NCI-H187 treated with DMSO at 0.1 percent for 48 hours (cell line): Measurements from ENCODE around the gene TMUB1.

ENCODE experiments used
- DNase-seq: peaks from one replicate; lab custom pipeline; 2025; lab: John Stamatoyannopoulos, UW

TMUB1 gene

GRCh38 chr7:151083071-151083823 is at the start of gene TMUB1:
Gene TMUB1 (minus strand): TSS chr7:151083493. CDS start chr7:151082563, 930 bp downstream.
- no peak for DNase-seq

- no peak for DNase-seq
Observed at GRCh38 chr7:151132461-151133205, 49.3 kb upstream of the TMUB1 start.

- DNase-seq = no peak
Observed at GRCh38 chr7:151131592-151132293, 48.5 kb upstream of the TMUB1 start.

- no peak for DNase-seq
Observed at GRCh38 chr7:151131224-151131591, 47.9 kb upstream of the TMUB1 start.

GRCh38 chr7:151130741-151131157 is 47.5 kb upstream of the TMUB1 start:
- DNase-seq = no peak

DNA sequence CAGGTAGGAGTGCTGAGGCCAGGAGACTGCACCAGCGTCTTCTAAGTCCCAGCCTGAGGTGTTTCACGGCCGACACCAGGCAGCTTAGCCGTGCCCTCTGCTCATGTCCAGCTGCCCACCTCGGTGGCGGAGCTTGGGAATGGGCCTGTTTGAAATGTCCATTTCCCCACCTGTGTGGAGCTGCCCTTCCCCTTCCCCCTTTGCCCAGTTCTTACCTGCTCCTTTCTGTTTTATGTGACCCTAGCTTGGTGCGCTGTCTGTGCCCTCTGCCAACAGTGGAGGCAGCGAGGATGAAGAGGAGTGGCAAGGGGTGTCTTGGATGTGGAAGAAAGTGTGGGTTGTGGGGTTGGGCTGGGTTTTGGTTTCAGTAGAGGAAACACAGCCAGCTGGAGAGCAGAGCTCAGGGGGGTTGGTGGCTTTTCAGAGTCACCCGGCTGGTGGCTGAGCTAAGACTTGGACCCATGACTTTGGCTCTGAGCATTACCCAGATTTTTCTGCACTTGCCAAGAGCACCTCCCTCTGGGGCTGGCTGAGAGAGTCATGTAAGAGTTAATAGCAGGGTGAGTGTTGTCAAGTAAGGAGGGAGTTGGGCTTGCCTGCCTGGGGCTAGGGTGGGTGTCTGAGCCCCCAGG is 46.8 kb upstream of the TMUB1 start:
- DNase-seq = no peak

DNA sequence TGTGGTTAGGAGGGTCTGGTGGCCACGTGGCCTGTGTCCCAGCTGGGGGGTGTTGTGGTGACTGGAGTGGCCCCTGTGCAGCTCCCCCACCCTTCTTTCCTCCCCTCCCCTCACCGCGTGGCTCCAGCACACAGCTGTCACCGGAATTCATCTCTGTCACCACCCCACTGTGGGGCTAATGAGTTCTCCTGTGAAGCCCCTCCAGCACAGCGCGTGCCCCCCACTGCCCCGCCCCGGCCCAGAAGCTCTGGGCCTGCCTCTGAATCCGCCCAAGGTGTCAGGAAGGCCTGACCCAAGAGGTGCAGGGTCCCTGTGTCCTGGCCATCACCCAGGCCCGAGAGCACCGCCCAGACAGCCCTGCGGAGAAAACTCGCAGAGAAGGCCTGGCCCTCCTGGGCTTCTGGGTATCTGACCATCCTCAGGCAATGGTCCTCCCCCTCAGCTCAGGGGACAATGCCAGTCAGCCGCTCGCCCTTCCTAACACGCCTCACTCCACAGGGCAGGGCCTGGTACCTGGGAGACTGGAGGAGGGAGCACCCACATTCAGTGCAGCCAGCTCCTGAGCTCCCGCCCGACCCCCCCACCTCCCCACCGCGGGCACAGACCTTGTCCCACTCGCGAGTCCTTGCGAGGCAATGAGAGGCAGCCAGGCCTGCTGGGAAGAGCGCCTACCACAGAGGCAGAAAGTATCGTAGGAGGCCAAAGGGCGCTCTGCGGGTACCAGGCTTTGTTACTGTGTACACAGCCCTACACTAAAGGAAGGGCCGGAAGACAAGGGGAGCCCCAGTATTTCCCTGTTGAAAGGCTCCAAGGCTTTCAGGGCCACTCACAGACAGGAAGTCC is 46.0 kb upstream of the TMUB1 start:
- DNase-seq = no peak

- DNase-seq = no peak
Observed at GRCh38 chr7:151128716-151129115, 45.4 kb upstream of the TMUB1 start.

- no peak for DNase-seq
Observed at GRCh38 chr7:151128144-151128543, 44.9 kb upstream of the TMUB1 start.

- no peak for DNase-seq
Observed at GRCh38 chr7:151126491-151127137, 43.3 kb upstream of the TMUB1 start.

DNA sequence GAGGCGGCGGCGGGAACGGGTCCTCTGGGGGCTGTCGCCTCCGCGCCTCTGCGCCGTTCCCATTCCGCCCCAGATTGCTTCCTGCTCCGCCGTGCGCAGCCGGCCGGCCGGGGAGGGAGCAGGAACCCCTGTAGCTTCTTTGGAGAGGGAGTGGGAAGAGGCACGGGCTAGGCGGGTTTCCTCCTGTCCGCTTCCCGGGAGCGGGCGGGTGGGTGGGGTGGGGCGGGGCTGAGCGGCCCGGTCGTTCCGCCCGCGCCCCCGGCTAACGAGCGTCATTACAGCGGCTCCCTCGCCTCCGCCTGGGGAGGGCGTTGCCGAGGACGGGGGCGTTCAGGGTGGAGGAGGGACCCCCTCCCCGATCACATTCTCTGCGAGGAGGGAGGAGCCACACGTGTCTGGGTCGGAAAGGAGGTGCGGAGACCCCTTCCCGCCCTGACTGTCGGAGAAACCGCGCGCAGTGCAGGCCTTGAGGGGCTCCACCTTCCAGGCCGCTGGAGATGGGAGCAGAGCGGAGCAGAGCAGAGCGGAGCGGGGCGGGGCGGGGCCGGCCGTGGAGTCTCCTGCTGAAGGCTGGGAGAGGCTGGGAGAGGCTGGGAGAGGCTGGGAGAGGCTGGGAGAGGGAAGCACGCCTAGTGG is 42.7 kb upstream of the TMUB1 start:
- no peak for DNase-seq

- DNase-seq = no peak
Observed at GRCh38 chr7:151125470-151125845, 42.2 kb upstream of the TMUB1 start.

DNA sequence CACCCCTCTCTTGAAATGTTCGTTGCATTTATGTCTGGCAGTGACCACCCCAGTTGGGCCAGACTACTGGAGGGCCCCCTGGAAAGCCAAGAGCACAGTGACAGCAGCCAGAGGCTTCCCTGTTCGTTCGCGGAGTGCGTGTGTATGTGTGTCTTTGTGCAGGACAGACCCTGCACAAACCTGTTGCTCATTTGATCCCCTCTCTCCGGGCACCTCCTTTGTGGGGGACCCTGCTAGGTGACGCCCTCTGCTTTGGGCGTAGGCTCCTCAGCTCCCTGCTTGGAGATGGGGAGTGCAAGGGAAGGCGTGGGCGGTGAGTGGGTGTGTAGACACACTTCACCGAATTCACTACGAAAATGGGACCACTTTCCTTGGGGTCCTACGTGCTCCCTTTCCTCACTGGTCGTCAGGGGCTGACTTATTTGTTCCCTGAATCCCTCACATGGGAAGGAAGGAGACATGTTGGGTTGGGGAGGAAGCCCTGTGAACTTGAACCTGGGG is 41.7 kb upstream of the TMUB1 start:
- DNase-seq = no peak

GRCh38 chr7:151124481-151124880 is 41.2 kb upstream of the TMUB1 start:
- no peak for DNase-seq

- DNase-seq = peak; percentile 20
Observed at GRCh38 chr7:151123822-151124464, 40.6 kb upstream of the TMUB1 start.

DNA sequence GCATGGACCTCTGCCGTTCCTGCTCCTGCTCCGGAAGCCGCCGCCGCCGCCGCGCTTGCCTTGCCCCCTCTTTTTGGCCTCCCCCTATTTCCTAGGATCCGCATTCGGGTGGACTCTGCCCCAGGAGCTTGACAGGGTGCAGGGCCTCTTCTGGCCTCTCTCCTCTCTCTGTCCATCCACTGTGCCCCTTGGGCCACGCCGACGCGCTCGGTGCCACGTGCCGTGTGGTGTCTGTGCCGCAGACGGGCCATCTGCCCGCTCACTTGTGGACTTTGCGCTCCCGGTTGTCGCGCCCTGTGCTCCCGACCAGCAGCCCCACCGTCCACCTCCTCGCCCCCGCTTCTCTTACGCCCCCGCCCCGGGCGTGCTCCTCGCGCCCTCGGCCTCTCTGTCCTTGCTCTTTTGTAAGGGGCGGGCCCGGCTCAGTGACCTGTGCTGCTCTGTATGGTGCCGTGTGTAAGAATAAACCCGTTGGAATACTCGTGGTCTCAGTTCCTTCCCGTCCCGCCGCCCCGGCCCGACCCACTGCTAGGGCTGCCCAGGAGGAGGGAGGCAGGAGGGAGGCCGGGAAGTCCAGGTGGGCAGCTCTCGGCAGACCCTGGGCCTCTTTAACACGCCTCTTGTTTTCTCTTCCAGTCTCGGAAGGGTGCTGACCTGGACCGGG is 40.0 kb upstream of the TMUB1 start:
- no peak for DNase-seq

- DNase-seq = no peak
Observed at GRCh38 chr7:151122796-151123157, 39.5 kb upstream of the TMUB1 start.

DNA sequence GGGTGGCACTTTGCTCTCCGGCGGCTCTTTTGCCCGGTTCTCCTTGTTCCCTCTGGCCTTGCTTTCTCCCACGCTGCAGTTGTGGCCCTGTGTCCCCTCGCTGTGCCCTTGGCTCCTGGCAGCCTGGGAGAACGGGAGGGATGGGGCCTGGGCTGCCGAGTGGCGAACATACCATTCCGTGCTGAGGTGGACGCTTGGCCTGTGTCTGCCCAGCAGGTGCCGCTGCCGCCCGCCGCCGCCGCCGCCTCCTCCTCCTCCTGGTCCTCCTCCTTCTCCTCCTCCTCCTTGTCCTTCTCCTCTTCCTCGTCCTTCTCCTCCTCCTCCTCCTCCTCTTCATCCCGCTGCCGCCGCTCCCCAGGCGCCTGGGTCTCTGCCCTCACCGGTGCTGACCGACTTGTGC is 39.0 kb upstream of the TMUB1 start:
- DNase-seq = no peak
